HG03378 (cell line): Measurements from ENCODE around the gene TSHB.
A peak's percentile ranks its signal among the peaks of the same experiment; 100 is the strongest.

Experiments
- ATAC-seq: cut with Tn5 transposase; IDR thresholded peaks from one replicate; pipeline ENCODE4 v1.9.1; 2021; ENCODE audit warnings: mild to moderate bottlenecking, moderate library complexity; ENCODE audit not compliant: unreplicated experiment

The TSHB gene

DNA sequence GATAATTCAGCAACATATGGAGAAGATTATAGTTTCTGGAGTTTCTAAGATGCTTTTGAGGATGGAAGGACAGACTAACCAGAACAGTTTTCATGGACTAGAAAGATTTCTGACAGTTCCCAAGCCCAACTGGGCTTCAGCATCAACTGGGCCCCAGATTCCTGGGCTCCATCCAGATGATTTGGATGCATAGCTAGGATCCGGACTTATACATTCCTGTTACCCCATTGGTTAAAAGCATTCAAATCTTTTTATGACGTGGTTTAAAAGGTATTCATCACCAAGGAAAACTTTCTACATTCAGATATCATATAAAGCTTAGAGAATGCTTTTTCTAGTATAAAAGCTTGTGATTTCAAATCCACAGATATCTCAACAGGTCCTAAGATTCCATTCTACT is 29.7 kb downstream of the TSHB start:
- no peak for ATAC-seq

DNA sequence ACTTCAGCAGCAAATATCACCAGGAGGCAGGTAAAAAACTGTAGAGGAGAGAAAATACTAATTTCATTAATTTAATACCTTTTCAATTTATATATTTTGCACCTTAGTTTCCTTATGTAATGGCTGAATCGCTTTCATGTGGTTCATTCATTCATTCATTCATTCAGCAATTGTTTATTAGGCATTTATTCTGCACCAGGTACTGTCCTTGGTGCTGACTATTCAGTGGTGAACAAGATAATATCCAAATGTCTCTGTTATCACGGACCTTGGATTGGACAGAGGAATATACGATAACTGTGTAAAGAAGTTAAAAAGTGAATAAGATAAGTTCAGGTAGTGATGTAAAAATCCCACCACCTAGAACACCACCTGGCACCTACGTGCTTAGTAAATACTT is 30.9 kb downstream of the TSHB start:
- no peak for ATAC-seq

DNA sequence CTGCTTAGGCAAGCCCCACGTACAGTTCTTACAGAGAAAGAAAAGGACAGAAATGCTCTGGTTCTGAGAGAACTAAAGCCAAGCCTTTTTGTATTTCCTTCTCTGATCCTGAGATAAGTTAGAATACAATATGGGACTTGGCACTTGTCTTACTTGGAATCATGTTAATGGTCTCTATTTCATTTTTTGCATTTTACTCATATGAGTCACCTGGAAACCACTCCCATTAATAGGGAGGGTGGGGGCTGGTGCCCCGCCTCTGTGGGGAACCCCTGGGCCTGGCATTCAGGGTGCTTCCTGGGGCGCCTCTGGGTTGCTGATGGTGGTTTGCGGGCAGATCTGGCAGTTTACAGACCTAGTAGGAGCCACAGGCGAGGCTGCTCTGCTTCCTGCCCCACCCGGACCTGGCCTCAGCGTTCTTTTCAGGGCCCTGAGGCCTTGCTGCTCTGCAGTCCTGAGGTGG is 32.9 kb downstream of the TSHB start:
- peak; percentile 75 for ATAC-seq

DNA sequence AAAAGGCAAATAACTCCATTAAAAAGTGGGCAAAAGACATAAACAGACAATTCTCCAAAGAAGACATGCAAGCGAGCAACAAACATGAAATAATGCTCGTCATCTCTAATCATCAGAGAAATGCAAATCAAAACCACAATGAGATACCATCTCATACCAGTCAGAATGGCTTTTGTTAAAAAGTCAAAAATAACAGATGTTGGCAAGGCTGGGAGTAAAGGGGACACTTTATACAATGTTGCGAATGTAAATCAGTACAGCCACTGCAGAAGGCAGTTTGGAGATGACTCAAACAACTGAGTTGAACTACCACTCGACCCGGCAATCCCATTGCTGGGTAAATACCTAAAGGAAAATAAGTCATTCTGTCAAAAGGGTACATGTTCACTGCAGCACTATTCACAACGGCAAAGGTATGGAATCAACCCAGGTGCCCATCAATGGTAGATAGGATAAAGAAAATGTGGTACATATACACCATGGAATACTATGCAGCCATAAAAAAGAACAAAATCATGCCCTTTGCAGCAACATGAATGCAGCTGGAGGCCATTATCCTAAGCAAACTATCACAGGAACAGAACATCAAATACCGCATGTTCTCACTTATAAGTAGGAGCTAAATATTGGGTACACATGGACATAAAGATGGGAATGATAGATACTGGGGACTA is 33.7 kb downstream of the TSHB start:
- ATAC-seq: no peak

DNA sequence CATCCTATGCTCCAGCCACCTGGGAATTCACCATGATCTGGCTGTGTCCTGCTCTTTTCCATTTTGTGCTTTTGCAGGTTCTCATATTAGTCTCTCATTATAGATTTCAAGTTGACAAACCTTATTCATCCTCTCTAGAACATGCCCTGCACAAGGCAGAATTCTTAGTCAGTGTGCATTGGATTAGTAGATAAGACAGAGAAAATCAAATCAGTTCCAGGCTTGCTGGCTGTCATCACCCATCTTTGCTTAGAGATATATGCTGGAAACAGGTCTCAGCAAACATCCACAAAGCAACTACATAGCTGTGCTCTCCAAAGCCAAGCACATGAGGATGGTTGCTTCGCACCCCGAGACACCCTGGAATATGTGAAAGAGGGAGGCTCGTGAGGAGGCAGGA is 34.8 kb downstream of the TSHB start:
- ATAC-seq: no peak

DNA sequence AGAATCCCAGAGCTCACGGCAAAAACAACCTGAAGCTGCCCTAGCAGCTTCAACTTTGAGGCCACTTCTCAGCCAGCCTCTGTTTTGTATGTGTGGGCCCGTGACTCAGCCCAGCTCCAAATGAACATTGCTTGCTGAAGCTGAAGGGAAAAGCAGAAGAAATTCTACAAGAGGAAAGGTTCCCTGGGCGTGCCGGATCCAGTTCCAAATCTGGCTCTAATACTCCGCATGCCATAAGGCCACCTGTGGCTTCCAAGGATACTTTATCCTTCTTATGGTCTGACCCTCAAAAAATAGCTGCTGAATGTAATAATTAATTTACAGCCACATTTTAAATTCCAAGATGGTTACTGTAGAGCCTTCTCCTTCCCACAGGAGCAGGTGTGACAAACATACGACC is 35.4 kb downstream of the TSHB start:
- ATAC-seq: no peak

DNA sequence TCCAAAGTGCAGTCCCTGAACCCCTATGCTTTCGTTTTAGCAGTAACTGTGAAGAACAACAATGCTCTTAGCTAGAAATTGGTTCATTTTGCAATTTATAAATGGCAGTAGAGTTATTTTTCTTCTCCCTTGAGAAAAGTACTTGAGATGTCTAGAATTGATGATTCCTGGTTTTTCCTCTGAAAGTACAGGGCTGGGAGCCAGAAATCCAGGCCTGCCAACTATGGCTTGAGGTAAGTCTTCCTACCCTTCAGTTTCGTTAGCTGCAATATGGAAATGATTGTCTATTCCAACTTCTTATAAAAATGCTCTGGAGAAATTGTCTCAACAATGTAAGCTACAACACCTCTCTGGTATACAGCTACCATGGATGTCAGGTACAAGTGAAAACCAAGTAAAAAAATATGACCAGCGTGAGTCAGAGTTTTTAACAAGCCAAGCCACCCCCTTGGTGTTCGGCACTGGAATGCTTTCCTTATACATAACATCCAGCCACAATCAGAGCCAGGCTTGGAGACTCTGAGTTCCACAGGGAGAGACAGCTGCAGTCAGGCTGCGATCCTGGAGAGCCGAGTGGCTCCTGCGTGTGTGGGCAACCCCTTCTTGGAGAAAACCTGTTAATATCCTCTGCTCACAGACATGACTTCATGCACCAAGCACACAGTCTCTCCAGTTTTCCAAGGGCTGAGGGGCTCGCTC is 37.7 kb downstream of the TSHB start:
- ATAC-seq: no peak

DNA sequence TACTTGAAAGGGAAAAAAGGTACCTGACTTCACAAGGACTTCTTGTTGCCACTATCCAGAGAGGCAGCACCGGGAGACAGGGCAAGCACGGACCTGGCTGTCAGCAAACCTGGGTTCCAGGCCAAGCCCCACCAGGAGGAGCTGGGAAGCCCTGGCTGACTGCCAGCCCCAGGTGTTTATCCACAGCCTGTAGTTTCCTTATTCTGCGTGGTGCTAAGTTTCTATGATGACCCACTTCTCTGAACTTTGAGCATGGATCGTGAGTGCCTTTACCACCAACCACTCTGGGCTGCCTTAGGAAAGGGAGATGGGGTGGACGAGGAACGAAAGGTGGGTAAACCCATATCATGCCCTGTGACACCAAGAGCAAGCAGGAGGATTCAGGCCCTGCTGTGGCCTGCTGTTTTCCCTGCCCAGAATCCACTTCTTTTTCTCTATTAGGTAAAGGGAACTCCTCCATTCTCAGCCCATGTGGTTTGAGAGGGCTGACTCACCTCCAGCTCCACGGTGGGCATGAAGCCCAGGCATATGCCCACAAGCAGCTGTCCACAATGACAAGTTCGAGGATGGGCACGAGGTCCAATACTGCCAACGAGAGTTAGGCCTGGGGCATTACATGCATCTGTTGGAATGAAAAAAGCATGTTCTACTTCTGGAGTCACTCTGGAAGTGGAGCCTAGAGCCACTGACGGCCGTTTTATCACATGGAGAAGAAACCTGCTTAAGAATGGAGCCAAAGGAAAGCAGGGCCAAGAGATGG is 39.4 kb downstream of the TSHB start:
- no peak for ATAC-seq

DNA sequence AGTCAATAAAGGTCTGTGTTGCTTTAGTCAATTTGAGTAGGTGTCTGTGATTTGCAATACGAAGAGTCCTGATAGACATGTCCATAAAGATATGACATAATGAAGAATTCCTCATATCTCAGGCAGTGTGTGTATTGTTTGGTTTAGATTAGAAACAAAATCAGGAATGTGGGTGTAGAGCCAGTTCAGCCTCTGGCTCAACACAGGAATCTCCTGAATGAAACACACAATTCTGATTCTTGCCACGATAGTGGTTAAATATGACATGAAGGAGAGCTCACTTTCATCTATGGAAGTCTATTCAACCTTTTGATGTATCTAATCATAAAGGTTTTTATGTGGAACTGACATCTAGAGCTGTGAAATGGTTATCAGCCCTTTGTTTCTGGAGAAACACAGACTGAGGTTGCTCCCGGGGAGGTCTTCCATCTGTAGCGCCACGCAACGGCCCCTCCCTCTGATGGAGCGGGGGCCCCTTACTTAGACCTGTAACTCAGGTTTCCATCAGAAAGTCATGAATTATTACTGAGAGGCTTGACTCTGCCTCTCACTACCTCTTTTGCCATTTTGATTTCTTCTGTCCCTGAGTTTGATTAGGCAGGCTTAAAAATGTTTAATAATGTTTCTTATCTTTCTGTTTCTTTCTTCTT is 40.2 kb downstream of the TSHB start:
- no peak for ATAC-seq

DNA sequence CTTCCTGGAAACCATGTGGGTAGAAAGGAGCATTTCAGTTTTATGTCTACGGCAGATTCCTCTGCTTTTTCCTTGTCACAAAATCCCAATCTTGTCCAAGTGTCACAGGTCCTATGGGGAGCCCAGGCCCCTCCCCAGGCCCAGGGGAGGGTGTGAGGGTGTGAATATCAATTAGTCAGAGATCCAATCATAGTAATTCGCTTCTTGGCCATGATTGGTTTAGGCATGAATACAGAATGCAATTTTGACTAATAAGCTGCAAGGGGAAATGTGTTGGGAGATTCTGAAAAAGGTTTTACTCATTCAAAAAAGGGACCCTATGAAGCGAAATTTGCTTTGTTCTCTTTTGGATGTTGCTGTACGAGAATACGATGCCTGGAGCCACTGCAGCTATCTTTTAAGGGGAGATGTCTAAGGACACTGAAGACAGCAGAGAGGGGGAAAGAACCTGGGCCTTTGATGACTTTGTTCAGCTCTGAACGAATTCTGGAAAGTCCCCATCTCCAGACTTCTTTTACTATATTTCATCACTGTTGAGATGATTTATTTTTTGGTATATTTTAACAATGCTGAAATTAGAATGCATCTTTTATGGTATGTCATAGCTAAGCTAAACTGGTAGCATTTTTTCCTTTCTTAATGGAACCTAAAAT is 41.5 kb downstream of the TSHB start:
- no peak for ATAC-seq

DNA sequence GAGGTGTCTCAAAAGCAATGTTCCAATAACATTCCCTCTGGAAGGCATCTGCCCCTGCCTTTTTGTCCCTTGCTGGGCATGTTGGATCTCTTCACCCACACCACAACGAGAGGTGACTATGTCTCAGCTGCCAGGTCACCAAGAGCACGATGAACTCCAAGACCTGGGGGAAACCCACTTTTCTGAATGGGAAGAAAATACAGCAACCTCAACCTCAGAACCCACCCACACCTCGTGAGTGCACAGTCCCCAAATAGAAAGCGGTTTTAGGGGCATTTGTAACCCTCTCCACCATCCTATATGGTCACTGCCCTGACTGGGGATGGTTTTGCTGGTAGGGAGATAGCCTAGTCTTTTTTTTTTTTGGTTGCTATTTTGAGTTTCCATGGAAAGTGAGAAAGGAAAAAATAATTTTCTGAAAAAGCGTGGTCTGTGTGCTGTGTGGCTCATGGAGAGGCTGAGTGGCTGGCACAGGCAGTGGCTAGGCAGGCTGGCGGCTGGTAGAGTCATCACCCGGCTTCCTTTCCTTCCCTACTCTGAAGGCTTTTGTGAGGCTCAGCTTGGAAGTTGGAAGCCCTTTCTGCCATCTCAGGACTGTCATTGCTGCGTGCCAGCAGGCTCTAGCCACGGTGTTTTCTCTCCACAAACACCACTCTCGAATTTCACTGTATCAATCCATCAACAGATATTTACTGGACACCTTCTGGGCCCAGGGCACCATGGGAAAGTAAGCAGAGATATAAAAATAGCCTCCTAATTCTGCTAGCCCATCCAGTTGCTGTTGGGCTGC is 43.9 kb downstream of the TSHB start:
- no peak for ATAC-seq

DNA sequence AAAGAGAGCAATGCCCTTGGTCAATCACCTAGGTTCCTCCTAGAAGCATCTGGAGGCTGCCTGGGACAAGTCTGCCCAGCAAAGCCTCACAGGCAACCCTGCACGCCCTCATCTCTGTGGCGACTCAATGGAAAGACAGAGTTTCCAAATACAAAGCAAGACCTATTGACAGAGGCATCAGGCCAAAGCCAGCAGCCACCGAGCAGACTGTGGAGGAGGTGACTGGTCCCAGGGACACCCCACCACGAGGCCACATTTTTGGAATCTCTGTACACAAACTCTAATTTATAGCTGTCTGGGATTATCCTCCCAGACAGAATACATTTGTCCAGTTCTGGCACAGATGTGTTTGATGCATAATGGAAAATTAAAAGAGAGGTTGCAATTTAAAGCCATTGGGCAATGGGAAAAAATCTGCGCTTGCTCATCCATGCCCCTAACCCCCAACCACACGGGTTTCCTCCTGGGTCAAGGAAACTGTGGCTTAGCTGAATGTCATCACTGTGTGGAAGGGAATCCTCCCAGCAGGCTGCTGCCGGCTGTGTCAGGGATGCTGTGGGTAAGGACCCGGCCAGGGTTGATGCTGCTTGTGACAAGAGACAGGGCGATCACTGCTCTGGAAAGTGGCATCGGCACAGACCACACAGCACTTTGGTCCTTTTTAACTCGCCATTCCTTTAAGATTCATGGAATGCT is 45.4 kb downstream of the TSHB start:
- ATAC-seq: no peak

DNA sequence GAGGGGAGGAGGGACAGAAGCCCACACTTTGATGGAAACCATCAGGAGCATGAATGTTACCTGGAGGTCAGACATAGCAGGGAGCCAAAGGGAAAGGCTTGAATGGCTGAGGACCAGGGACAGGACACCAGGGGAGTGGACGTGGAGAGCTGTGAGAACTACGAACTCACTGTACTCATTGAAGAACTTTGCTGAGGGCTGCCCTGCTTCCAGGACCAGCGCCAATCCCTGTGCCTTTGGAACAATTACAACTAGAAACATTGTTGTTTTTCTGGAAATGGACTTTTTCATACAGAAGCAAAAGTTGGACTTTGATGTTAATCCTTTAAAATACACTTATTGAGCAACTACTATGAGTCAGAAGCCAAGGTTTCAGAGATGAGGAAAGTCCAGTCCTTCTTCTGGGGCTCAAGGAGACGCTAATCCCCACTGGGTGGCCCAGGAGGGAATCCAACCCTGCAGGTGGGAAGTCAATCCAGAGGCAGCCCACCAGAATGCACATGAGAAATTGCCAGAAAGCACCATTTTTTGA is 46.8 kb downstream of the TSHB start:
- no peak for ATAC-seq

DNA sequence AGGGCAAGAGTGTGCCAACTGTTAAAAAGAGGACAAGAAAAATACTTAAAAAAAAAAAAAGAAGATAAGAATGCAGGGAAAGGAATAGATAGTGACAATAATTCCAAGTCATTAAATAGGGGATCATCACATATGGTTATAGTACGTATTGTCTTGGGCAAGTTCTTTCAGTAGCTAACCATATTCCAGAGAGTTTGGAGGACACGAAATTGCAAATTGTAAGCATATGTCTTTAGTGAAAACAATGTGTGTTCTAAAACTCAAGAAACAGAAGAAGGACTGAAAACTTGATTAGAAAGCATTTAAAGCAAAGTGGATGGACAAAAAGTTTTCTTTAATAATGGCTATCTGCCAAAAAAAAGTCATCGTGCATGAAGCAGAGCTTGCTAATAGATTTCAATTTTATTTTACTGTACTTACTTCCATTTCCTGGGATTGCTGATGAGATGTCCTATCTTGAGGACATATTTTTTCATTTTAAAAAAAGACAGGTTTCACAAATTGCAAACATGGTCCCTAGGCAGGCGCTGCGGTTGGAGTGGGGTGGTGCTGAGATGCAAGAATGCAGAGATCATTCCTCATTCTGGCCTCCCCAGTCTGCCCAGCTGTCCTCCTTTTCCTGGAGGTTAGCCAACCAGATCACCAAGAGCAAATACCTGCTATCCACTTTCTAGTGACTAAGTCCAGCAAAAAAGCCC is 47.8 kb downstream of the TSHB start:
- ATAC-seq: no peak

DNA sequence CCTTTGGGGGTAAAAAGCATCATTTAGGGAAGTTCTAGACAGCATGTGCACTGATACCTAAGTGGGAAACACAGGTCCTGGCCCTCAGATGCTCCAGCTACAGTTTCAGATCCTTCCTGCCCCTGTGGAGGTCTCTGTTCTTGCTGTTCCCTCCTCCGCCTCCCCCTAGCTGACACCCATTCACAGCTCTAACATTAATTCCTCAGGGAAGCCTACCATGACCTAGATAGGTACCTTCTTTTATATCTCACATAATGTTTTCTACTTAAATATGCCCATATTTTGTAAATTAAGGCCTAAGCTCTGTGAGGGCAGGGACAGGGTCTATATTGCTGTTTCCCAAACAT is 48.3 kb downstream of the TSHB start:
- no peak for ATAC-seq

DNA sequence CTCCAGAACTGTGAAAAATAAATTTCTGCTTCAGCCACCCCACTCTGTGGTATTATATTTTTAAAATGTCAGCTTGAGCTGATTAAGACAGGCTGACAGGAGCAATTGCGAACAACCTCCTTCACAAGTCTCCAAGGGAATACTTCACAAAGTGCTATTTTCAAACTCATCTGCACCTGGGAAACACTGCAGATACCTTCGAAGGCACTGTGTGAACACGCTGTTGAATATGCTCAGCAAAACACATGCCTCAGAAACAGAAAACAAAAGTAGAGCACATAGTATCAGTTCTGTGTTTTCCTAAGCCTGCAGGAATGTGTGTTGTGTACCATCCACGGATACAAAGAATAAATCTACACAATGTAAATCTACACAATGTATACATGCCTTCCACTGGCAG is 49.1 kb downstream of the TSHB start:
- ATAC-seq: no peak

DNA sequence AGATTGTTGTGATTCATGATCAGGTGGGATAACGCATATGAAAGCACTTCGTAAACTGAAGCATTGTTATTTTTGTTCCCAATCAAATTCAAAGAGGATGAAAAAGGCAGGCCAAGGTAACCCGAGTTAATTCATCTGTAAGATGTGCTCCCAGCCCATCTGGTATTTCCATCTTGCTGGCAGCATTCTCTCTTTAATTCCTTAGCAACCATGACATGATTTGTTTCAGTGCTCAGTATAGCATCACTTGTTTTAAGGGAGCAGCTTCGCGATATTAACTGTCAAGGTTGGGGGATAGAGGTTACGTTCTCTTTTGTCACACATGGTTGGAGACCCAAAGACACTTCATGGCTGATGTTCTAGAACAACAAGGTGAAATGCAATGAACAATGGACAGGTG is 53.3 kb downstream of the TSHB start:
- no peak for ATAC-seq
